GM21619 (cell line): ENCODE results near the gene PGAP2.
"Not testable (repeated sequence)": the region's sequence is repeated elsewhere in the genome, so short reads cannot be mapped to it uniquely, and the experiment has no call there.

ENCODE experiments used
- ATAC-seq: cut with Tn5 transposase; IDR thresholded peaks from one replicate; pipeline ENCODE4 v1.9.1; 2021; ENCODE audit not compliant: unreplicated experiment

PGAP2 gene

GRCh38 chr11:3803726-3804495 is 4.4 kb upstream of the PGAP2 start:
- no peak for ATAC-seq

- peak; percentile 75 for ATAC-seq
These were observed 682 bp downstream of the PGAP2 start for GRCh38 chr11:3808861-3809623.

- ATAC-seq = no peak
These were observed 1.2 kb downstream of the PGAP2 start for GRCh38 chr11:3809624-3809928.

GRCh38 chr11:3810446-3810845 is 2.1 kb downstream of the PGAP2 start:
- ATAC-seq = no peak

- no peak for ATAC-seq
These were observed 2.6 kb downstream of the PGAP2 start for GRCh38 chr11:3810951-3811350.

- ATAC-seq = not testable (repeated sequence)
These were observed 6.5 kb downstream of the PGAP2 start for GRCh38 chr11:3814832-3815231.

GRCh38 chr11:3815845-3816244 is 7.5 kb downstream of the PGAP2 start:
- no peak for ATAC-seq

- ATAC-seq = no peak
These were observed 8.3 kb downstream of the PGAP2 start for GRCh38 chr11:3816673-3817072.

- no peak for ATAC-seq
These were observed 8.9 kb downstream of the PGAP2 start for GRCh38 chr11:3817181-3817800.

GRCh38 chr11:3820971-3821370 is 12.6 kb downstream of the PGAP2 start:
- ATAC-seq = no peak

- ATAC-seq = no peak
These were observed 14.0 kb downstream of the PGAP2 start for GRCh38 chr11:3822312-3822711.

GRCh38 chr11:3823303-3823702 is 14.9 kb downstream of the PGAP2 start:
- ATAC-seq = no peak

- no peak for ATAC-seq
These were observed 15.6 kb downstream of the PGAP2 start for GRCh38 chr11:3823762-3824506.

GRCh38 chr11:3824714-3825472 is 16.5 kb downstream of the PGAP2 start:
- peak; percentile 83 for ATAC-seq

GRCh38 chr11:3825473-3826154 is 17.3 kb downstream of the PGAP2 start:
- ATAC-seq = no peak

GRCh38 chr11:3826721-3827120 is 18.4 kb downstream of the PGAP2 start:
- ATAC-seq = no peak

GRCh38 chr11:3827434-3828186 is 19.2 kb downstream of the PGAP2 start:
- no peak for ATAC-seq

GRCh38 chr11:3830088-3830487 is 21.7 kb downstream of the PGAP2 start:
- no peak for ATAC-seq

- ATAC-seq = no peak
These were observed 22.4 kb downstream of the PGAP2 start for GRCh38 chr11:3830730-3831129.
